HepG2 (cell line): Measurements from ENCODE around the gene M1AP. TPM values are rescaled to one million over a fixed set of nuclear protein-coding genes. Genes with fewer than 3 reads are reported as not detected.

Experiments
- CENPX ChIP-seq: sonication (generic); formaldehyde crosslinking; IDR thresholded peaks from 2 replicates; pipeline ENCODE4 v1.9.0; 2021; ENCODE audit warnings: mild to moderate bottlenecking, missing genetic modification reagents, moderate library complexity
- DPF2 ChIP-seq: sonication (generic); formaldehyde crosslinking; IDR thresholded peaks from 2 replicates; pipeline ENCODE4 v1.4.0; 2020; ENCODE audit warnings: mild to moderate bottlenecking, low read depth, missing genetic modification reagents, borderline replicate concordance
- HHEX ChIP-seq: IDR thresholded peaks from 2 replicates; pipeline ENCODE4 v1.6.1; 2016; ENCODE audit warnings: control low read depth
- IKZF5 ChIP-seq: IDR thresholded peaks from 2 replicates; pipeline ENCODE4 v1.6.1; 2018; ENCODE audit warnings: missing genetic modification reagents, mild to moderate bottlenecking, missing compliant biosample characterization
- KLF15 ChIP-seq: sonication (generic); formaldehyde crosslinking; IDR thresholded peaks from 2 replicates; pipeline ENCODE4 v1.8.1; 2023; ENCODE audit warnings: borderline replicate concordance, mild to moderate bottlenecking, inconsistent platforms, missing genetic modification reagents, mixed read lengths
- PRDM15 ChIP-seq: sonication (generic); formaldehyde crosslinking; IDR thresholded peaks from 2 replicates; pipeline ENCODE4 v1.4.0; 2020; ENCODE audit warnings: missing genetic modification reagents
- SMAD1 ChIP-seq: sonication (generic); formaldehyde crosslinking; IDR thresholded peaks from 2 replicates; pipeline ENCODE4 v1.4.0; 2020; ENCODE audit warnings: missing genetic modification reagents, low read depth, mild to moderate bottlenecking, borderline replicate concordance
- SRF ChIP-seq: IDR thresholded peaks from 2 replicates; pipeline ENCODE4 v1.6.1; 2011; ENCODE audit warnings: mild to moderate bottlenecking, low read depth, low read length, moderate library complexity
- ZBTB33 ChIP-seq: sonication (generic); formaldehyde crosslinking; IDR thresholded peaks from 2 replicates; pipeline ENCODE4 v1.4.0; 2020; ENCODE audit warnings: missing genetic modification reagents
- ZFP91 ChIP-seq: sonication (generic); formaldehyde crosslinking; IDR thresholded peaks from 2 replicates; pipeline ENCODE4 v1.9.0; 2022; ENCODE audit warnings: missing genetic modification reagents, mild to moderate bottlenecking, borderline replicate concordance
- ZNF552 ChIP-seq: sonication (generic); formaldehyde crosslinking; IDR thresholded peaks from 2 replicates; pipeline ENCODE4 v1.9.0; 2022; ENCODE audit warnings: missing genetic modification reagents, mild to moderate bottlenecking, borderline replicate concordance
- ZNF614 ChIP-seq: IDR thresholded peaks from 2 replicates; pipeline ENCODE4 v1.6.1; 2018; ENCODE audit warnings: missing biosample characterization, missing genetic modification reagents, inconsistent platforms, borderline replicate concordance
- ZNF7 ChIP-seq: IDR thresholded peaks from 2 replicates; pipeline ENCODE4 v1.6.1; 2016; ENCODE audit warnings: missing biosample characterization, missing genetic modification reagents
- ZNF713 ChIP-seq: sonication (generic); formaldehyde crosslinking; IDR thresholded peaks from 2 replicates; pipeline ENCODE4 v1.4.0; 2020; ENCODE audit warnings: mild to moderate bottlenecking, missing genetic modification reagents
- polyA plus RNA-seq, 8 experiments: library from polyadenylated mRNA; depleted of rRNA in 3 of 8; stranded (reverse) in 7 of 8; unstranded in 1 of 8; fragments of >200 nt; fragmentation: Illumina TruSeq in 4 of 8; extraction: Trizol in 4 of 8; gene quantifications; 2 replicates each; pipeline versions ENCODE4 v1.2.1 to v1.2.3, GENCODE V29; 2011 to 2016; ENCODE audit warnings: low read depth in 4 of 8, missing spikeins in 1 of 8, mixed read lengths in 1 of 8; ENCODE audit not compliant: insufficient read depth in 1 of 8
- total RNA-seq, 5 experiments: library from RNA; depleted of rRNA; stranded (reverse); fragments of >200 nt; fragmentation: Illumina TruSeq; extraction: Trizol; gene quantifications; 2 replicates each; pipeline ENCODE4 v1.2.3, GENCODE V29; 2016; ENCODE audit warnings: low read depth in 1 of 5
- TF ChIP-seq, protein P1 (sequence below): sonication (generic); formaldehyde crosslinking; IDR thresholded peaks from 2 replicates; pipeline ENCODE4 v1.5.0; 2020; ENCODE audit warnings: missing genetic modification reagents
- TF ChIP-seq, protein P2 (sequence below): sonication (generic); formaldehyde crosslinking; IDR thresholded peaks from 2 replicates; pipeline ENCODE4 v1.4.0; 2020; ENCODE audit warnings: missing genetic modification reagents

Gene M1AP
- total and polyA plus RNA-seq, 2 of the 13 experiments (the other 11 are each of a cell fraction or from before 2014, with no cell fraction given) = not detected

- TF ChIP-seq SRF (no peak), ZBTB33 (CRISPR knock-in tag) (peak; percentile 88), ZNF552 (no peak), DPF2 (no peak), SMAD1 (no peak), HHEX (CRISPR knock-in tag) (no peak), ZNF713 (CRISPR knock-in tag) (no peak), KLF15 (CRISPR knock-in tag) (no peak), ZNF7 (CRISPR knock-in tag) (no peak), PRDM15 (CRISPR knock-in tag) (no peak), CENPX (CRISPR knock-in tag) (no peak), IKZF5 (no peak), ZFP91 (CRISPR knock-in tag) (no peak), ZNF614 (CRISPR knock-in tag) (no peak)
- TF ChIP-seq, protein P1, sequence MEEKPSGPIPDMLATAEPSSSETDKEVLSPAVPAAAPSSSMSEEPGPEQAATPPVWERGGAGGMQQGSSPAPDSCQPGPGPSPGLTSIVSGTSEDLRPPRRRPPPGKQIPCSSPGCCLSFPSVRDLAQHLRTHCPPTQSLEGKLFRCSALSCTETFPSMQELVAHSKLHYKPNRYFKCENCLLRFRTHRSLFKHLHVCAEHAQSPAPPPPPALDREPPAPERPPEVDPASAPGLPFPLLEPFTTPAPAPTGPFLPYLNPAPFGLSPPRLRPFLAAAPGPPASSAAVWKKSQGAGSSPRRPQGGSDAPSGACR (CRISPR knock-in tag) = no peak
- TF ChIP-seq, protein P2, sequence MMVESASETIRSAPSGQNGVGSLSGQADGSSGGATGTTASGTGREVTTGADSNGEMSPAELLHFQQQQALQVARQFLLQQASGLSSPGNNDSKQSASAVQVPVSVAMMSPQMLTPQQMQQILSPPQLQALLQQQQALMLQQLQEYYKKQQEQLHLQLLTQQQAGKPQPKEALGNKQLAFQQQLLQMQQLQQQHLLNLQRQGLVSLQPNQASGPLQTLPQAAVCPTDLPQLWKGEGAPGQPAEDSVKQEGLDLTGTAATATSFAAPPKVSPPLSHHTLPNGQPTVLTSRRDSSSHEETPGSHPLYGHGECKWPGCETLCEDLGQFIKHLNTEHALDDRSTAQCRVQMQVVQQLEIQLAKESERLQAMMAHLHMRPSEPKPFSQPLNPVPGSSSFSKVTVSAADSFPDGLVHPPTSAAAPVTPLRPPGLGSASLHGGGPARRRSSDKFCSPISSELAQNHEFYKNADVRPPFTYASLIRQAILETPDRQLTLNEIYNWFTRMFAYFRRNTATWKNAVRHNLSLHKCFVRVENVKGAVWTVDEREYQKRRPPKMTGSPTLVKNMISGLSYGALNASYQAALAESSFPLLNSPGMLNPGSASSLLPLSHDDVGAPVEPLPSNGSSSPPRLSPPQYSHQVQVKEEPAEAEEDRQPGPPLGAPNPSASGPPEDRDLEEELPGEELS (CRISPR knock-in tag) = 0 out of 2 replicates have a peak, but pooled peaks have one; percentile 0
Observed at GRCh38 chr2:74524955-74525716, 123.0 kb downstream of the M1AP start (continued).
